ENCODE data around the gene BIRC7.

GRCh38 chr20:63284083-63284440, 48.4 kb downstream of the BIRC7 start:
- TF ChIP-seq POLR2A (IDR thresholded peaks at IDR 0.05; ENCODE audit: low read depth, low read length) (no peak), TAF1 (IDR thresholded peaks at IDR 0.05; ENCODE audit: borderline replicate concordance, low read depth, low read length) (no peak), POLR2AphosphoS5 (IDR thresholded peaks at IDR 0.05; ENCODE audit: low read depth, low read length) (no peak)
